Activated gamma-delta T cell treated with Interleukin-2 at 50 U/mL for 16 hours (primary cell): ENCODE data around the gene PATL2.
"Not testable (repeated sequence)": the region's sequence is repeated elsewhere in the genome, so short reads cannot be mapped to it uniquely, and the experiment has no call there.

Experiments used
- DNase-seq: peaks from one replicate; pipeline ENCODE4 v3.0.0-alpha.2; 2020

Gene PATL2

GRCh38 chr15:44711096-44711742, at the start of gene PATL2, which contains the start of gene B2M:
PATL2 (minus strand) TSS chr15:44711323; CDS start chr15:44676490, 34,833 bp downstream.
B2M (plus strand) TSS chr15:44711517; CDS start chr15:44711547, 30 bp downstream.
- DNase-seq, result peak; percentile 94

DNA sequence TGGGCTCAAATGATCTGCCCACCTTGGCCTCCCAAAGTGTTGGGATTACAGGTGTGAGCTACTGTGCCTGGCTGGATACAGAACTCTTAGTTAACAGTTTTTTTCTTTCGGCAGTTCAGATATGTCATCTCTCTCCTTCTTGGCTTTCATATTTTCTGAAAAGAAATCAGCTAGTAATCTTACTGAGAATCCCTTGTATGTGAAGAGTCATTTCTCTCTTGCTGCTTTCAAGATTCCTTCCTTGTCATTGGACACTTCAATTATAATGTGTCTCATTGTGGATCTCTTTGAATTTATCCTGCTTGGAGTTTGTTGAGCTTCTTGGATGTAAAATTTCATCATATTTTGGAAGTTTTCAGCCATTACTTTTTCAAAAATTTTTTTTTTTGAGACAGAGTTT, 42.2 kb upstream of the PATL2 start:
- DNase-seq, result no peak

DNA sequence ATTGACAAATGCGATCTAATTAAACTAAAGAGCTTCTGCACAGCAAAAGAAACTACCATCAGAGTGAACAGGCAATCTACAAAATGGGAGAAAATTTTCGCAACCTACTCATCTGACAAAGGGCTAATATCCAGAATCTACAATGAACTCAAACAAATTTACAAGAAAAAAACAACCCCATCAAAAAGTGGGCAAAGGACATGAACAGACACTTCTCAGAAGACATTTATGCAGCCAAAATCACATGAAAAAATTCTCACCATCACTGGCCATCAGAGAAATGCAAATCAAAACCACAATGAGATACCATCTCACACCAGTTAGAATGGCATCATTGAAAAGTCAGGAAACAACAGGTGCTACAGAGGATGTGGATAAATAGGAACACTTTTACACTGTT, 32.3 kb upstream of the PATL2 start:
- DNase-seq, result not testable (repeated sequence)

DNA sequence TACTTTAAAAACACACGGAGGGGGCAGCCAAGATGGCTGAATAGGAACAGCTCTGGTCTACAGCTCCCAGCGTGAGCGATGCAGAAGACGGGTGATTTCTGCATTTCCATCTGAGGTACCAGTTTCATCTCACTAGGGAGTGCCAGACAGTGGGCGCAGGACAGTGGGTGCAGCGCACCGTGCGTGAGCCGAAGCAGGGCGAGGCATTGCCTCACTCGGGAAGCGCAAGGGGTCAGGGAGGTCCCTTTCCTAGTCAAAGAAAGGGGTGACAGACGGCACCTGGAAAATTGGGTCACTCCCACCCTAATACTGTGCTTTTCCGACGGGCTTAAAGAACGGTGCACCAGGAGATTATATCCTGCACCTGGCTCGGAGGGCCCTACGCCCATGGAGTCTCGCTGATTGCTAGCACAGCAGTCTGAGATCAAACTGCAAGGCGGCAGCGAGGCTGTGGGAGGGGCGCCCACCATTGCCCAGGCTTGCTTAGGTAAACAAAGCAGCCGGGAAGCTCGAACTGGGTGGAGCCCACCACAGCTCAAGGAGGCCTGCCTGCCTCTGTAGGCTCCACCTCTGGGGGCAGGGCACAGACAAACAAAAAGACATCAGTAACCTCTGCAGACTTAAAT, 28.2 kb upstream of the PATL2 start:
- not testable (repeated sequence) for DNase-seq

DNA sequence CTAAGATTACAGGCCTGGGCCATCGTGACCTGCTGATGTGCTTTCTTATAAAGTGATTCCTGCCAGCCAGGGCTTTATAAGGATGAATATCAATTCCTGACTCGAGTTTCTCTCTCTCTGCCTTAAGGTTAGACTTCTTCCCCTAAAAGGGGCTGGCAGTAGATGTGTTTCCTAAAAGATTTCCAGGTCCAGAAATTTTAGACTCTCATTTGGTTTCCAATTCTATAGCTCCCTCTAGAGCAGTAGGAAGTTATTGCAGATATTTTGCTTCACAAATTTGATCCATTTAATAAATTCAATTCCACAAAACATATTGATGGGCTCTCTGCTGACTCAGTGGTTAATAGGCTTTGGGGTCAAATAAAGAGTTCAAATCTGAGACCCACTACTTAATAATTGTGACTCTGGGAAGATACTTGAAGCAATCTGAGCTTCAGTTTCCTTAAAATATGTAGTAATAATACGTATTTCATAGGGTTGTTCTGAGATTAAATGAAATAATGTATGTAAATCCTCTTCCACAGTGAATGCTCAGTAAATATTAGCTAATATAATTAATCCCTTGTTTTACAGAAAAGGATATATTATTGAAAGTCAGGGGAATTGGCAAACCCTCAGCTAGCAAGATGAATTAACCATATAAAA, 27.3 kb upstream of the PATL2 start:
- DNase-seq, result no peak

DNA sequence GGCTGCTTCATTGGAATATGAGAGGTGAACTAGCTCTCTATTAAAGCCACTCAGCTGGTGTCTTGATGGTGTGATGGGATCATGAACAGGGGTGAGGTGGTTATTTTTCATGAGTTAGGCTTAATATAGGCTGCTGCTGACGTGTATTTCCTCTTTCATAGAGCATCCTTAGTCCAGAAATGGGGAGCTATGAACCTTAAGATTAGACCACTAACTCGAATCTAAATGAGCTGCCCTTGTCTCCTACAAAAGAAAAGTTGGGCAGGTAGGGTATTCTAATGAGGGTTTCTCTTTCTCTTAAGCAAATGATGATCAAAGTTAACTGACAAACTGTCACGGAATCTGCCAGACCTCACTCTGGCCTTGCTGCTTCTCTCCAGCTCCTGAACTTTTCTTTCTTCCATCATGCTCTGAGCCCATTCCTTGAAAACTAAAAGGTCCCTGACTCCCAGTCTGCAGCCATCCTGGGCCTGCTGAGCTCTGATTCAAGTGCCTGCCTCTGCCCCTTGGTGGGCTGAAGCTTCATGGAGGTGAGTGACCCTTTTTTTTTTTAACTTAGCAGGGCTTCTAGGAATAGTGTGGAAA, 25.1 kb upstream of the PATL2 start, which contains the start of gene TRIM69:
TSS of gene TRIM69 (plus strand) at position 348 of the 585 bp plus-strand sequence. CDS start at position 525, 177 bp downstream.
- DNase-seq, result no peak

GRCh38 chr15:44735482-44736180, 24.5 kb upstream of the PATL2 start:
- no peak for DNase-seq

- no peak for DNase-seq
These were observed 23.8 kb upstream of the PATL2 start for GRCh38 chr15:44734839-44735481.

GRCh38 chr15:44729408-44730127, 18.4 kb upstream of the PATL2 start:
- peak; percentile 42 for DNase-seq

- DNase-seq, result peak; percentile 90
These were observed 17.7 kb upstream of the PATL2 start for GRCh38 chr15:44728576-44729407.

DNA sequence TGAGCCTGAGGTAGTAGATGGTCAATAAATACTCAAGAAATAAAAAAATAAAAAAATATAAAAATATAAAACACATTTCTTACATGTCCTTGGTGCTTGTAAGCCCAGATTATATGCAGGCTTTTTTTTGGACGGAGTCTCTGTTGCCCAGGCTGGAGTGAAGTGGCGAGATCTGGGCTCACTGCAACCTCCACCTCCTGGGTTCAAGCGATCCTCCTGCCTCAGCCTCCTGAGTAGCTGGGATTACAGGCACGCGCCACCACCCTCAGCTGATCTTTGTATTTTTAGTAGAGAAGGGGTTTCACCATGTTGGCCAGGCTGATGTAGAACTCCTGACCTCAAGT, 17.1 kb upstream of the PATL2 start:
- not testable (repeated sequence) for DNase-seq

- no peak for DNase-seq
These were observed 16.5 kb upstream of the PATL2 start for GRCh38 chr15:44727485-44728231.

DNA sequence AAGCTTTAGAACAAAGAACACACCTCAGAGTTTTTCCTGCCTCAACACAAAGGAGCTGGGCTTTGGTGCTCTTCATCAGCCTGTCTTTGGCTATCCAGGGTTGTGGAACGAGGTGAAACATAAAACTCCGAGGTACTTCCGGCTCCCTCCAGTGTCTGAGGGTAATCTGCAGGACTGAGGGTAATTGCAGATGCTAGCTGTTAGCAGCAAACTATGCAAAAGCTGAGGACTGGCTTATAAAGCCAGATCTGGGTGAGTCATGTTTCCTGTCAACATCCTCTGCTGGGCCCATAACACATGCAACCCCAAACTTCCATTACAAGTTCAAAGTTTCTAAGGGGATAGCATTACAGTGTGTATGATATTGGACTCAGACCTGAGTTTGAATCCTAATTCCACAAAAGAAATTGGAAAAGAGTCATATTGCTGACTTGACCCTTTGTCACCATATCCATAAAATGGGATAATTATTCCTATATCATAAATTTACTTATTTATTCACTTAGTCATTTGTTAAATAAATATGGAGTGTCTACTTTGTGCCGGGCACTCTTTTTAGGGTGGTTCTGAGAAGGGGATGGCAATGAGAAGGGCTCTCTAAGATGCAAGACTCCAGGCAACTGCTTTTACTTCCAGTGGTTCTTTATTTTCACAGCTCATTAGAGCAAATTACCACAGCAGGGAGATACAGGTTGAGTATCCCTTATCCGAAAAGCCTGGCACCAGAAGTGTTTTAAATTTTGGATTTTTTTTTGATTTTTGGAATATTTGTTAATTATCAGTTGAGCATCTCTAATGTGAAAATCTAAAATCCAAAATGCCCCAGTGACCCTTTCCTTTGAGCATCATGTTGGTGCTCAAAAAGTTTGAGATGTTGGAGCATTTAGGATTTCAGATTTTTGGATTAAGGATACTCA, 15.7 kb upstream of the PATL2 start:
- DNase-seq, result peak; percentile 75

DNA sequence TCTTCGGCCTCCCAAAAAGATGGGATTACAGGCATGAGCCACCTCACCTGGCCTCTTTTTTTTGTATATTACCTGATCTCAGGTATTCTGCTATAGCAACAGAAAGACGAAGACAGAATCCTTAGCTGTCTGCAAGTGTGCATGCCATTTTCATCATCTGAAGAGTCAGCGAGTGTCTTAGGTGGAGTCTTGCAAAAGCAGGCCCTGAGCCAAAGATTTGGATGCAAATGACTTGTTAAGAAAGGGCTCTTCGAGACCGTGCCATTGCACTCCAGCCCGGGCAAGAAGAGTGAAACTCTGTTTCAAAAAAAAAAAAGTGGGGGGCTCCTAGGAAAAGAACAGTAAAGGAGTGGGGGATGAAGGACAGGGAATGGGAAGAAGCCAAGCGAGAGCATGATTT, 15.0 kb upstream of the PATL2 start:
- DNase-seq, result no peak

DNA sequence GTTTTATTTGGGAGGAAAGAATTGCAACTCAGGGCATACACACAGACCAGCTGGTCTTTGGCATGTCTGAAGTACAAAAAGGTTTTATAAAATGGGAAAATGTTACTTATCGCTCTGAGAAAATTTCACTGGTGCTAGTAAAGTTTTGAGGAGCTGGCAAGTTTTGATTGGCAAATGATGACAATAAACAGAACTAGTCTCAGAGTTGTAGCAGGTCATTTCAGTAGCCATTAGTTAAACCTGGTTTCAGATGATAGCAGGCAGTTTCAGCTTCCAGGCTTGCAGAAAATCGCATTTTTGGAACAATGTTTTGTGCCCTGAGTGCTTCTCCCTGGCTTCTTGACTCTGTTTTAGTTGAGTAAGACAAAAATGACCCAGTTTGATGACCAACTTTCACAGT, 10.9 kb upstream of the PATL2 start:
- DNase-seq, result no peak

DNA sequence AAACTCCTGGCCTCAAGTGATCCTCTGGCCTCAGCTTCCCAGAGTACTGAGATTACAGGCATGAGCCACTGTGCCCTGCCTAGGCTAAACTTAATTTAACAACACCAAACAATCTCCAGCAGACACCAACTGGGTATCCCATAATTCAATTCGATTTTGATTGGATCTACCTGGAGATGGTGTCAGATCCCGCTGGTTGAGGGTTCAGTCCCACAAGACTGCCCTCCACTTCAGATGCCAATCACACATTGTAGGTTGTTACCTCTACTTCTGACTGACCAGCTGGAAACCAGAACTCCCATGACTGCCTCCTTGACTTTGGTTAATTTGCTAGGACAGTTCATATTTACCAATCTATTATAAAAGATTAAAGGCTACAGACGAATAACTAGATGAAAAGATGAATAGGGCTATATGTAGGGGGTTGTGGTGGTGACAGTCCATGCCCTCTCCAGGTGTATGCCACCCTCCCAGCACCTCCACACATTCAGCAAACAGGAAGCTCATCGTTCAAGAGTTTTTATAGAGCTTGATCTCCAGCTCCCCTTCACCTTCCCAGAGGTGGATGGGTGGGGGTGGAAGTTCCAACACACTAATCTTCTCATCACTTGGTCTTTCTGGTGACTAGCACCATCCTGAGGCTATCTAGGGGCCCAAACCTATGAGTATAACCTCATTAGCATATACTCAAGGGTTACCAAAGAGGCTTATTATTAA, 9.5 kb upstream of the PATL2 start:
- DNase-seq, result no peak

- not testable (repeated sequence) for DNase-seq
These were observed 8.9 kb upstream of the PATL2 start for GRCh38 chr15:44720000-44720435.

GRCh38 chr15:44719293-44719999, 8.3 kb upstream of the PATL2 start:
- DNase-seq, result no peak
